HG02840 (cell line): ENCODE measurements around the gene FRMD4A.

Source experiments
- ATAC-seq: cut with Tn5 transposase; IDR thresholded peaks from one replicate; pipeline ENCODE4 v1.9.1; 2021; ENCODE audit warnings: mild to moderate bottlenecking, moderate library complexity, moderate number of reproducible peaks; ENCODE audit not compliant: unreplicated experiment, low FRiP score

The FRMD4A gene

GRCh38 chr10:14296065-14296709 lies 34.5 kb downstream of the FRMD4A start:
- no peak for ATAC-seq

GRCh38 chr10:14294347-14295059 lies 36.2 kb downstream of the FRMD4A start:
- no peak for ATAC-seq

GRCh38 chr10:14293526-14293925 lies 37.2 kb downstream of the FRMD4A start:
- ATAC-seq, result no peak

- no peak for ATAC-seq
These were observed 39.4 kb downstream of the FRMD4A start for GRCh38 chr10:14291296-14291695.

GRCh38 chr10:14285941-14286560 lies 44.7 kb downstream of the FRMD4A start:
- no peak for ATAC-seq

- no peak for ATAC-seq
These were observed 48.4 kb downstream of the FRMD4A start for GRCh38 chr10:14282276-14282675.

GRCh38 chr10:14278533-14278932 lies 52.2 kb downstream of the FRMD4A start:
- no peak for ATAC-seq

- ATAC-seq, result no peak
These were observed 54.5 kb downstream of the FRMD4A start for GRCh38 chr10:14276210-14276609.

- no peak for ATAC-seq
These were observed 59.1 kb downstream of the FRMD4A start for GRCh38 chr10:14271621-14272020.

- no peak for ATAC-seq
These were observed 60.4 kb downstream of the FRMD4A start for GRCh38 chr10:14270370-14270769.

- no peak for ATAC-seq
These were observed 65.0 kb downstream of the FRMD4A start for GRCh38 chr10:14265709-14266108.

- no peak for ATAC-seq
These were observed 67.8 kb downstream of the FRMD4A start for GRCh38 chr10:14262836-14263425.

GRCh38 chr10:14261336-14261735 lies 69.4 kb downstream of the FRMD4A start:
- ATAC-seq, result no peak

- no peak for ATAC-seq
These were observed 70.8 kb downstream of the FRMD4A start for GRCh38 chr10:14259696-14260566.

GRCh38 chr10:14254368-14254767 lies 76.4 kb downstream of the FRMD4A start:
- no peak for ATAC-seq

GRCh38 chr10:14253711-14254110 lies 77.0 kb downstream of the FRMD4A start:
- no peak for ATAC-seq

- no peak for ATAC-seq
These were observed 77.6 kb downstream of the FRMD4A start for GRCh38 chr10:14253079-14253478.

GRCh38 chr10:14250496-14251076 lies 80.1 kb downstream of the FRMD4A start:
- no peak for ATAC-seq

GRCh38 chr10:14247377-14248116 lies 83.2 kb downstream of the FRMD4A start:
- ATAC-seq, result no peak
